Body of pancreas (tissue), 4 donors: ENCODE measurements around the gene DNAJC10.

ENCODE experiments used
- CTCF ChIP-seq, 7 experiments: fragments of 450-650 bp in 4 of 7; fragments of 200-600 bp in 3 of 7; sonication (generic) in 3 of 7; IDR thresholded peaks; one replicate each; pipeline ENCODE4 v1.5.1; 2016 to 2019; ENCODE audit warnings: antibody characterized with exemption in 7 of 7
- POLR2A ChIP-seq, 3 donors: fragments of 450-650 bp; IDR thresholded peaks; one replicate each; pipeline ENCODE4 v1.6.1; 2016; ENCODE audit warnings: antibody characterized with exemption in 3 of 3, mild to moderate bottlenecking in 2 of 3

DNA sequence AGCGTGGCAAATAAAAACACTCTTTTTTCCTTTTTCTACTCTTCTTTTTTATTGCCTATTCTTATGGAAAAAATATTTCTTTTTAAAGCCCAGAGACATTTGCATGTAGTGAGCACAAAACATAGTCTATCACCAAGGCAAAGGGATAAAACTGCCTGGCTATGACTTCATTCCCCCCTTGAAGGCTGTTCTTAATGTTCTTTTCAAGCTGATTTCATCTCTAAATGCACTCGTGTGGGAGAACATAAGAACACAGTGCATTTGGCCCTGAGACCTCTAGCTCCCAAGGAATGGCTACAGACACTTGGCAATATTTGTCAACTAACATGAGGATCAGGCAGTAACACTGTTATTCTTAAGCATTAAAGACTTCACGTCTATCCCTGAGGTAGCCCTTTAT is 17.4 kb upstream of the DNAJC10 start:
- no peak for TF ChIP-seq POLR2A (IDR thresholded peaks at IDR 0.05)
- no peak for TF ChIP-seq CTCF (IDR thresholded peaks at IDR 0.05)
